HepG2 (cell line): ENCODE measurements around the gene ZNF844. TPM values are rescaled to one million over a fixed set of nuclear protein-coding genes. Genes with fewer than 3 reads are reported as not detected.

ENCODE experiments used
- ATAC-seq: fragments of 200-7000 bp; cut with Tn5 transposase; 3 replicates; pipeline ENCODE4 v1.9.1; 2020; ENCODE audit warnings: mild to moderate bottlenecking, moderate library complexity
- BruUV-seq: library from RNA; stranded (reverse); fragments of 400-500 nt; replicated peaks from 2 replicates; lab custom pipeline; 2021; lab: Mats Ljungman, UMichigan
- CTCF ChIA-PET: fragments of 300-600 bp; formaldehyde crosslinking; extraction: SDS; loops from one replicate; lab custom pipeline; 2021; ENCODE audit warnings: low total read pairs, inconsistent platforms, low intra/inter-chr PET ratio; lab: Yijun Ruan, JAX
- POLR2A ChIA-PET: fragments of 350-600 bp; sonication (Branson Sonifier 250); formaldehyde crosslinking; loops from one replicate; lab custom pipeline; 2020; ENCODE audit warnings: antibody characterized with exemption, inconsistent platforms; lab: Yijun Ruan, JAX
- DNase-seq: peaks from one replicate; pipeline ENCODE4 v3.0.0-alpha.2; 2015; ENCODE audit warnings: low spot score
- FAIRE-seq: peaks from 3 replicates; lab custom pipeline; 2011; peaks lifted over from hg19 to GRCh38; lab: Jason Lieb, UNC
- H2AFZ ChIP-seq: one replicate; pipeline ENCODE4 v1.6.1; 2011; ENCODE audit warnings: low read length, inconsistent platforms
- H3K27ac ChIP-seq: fragments of 300-600 bp; 3 replicates; pipeline ENCODE4 v1.8.0; 2011; ENCODE audit warnings: mixed run types, mild to moderate bottlenecking, mixed read lengths, low read length, inconsistent platforms; ENCODE audit not compliant: insufficient read depth; ENCODE audit errors: extremely low read length
- H3K27me3 ChIP-seq, 2 experiments: fragments of 200-600 bp in 1 of 2; 2 replicates in 1 of 2; 3 replicates in 1 of 2; pipeline versions ENCODE4 v1.6.0 to v1.8.0; 2011; ENCODE audit warnings: low read length in 2 of 2, mild to moderate bottlenecking in 2 of 2, moderate library complexity in 2 of 2, inconsistent platforms in 1 of 2; ENCODE audit not compliant: insufficient read depth in 2 of 2, control insufficient read depth in 1 of 2
- H3K36me3 ChIP-seq, 2 experiments: fragments of 200-600 bp in 1 of 2; replicated peaks in 1 of 2; 2 replicates in 1 of 2; 3 replicates in 1 of 2; pipeline versions ENCODE4 v1.5.1 to v1.8.0; 2011; ENCODE audit warnings: low read length in 2 of 2, inconsistent platforms in 1 of 2; ENCODE audit not compliant: insufficient read depth in 2 of 2, control insufficient read depth in 1 of 2
- H3K4me1 ChIP-seq: 2 replicates; pipeline ENCODE4 v1.5.1; 2012; ENCODE audit warnings: low read length, inconsistent platforms; ENCODE audit not compliant: insufficient read depth
- H3K4me2 ChIP-seq: 2 replicates; pipeline ENCODE4 v1.6.0; 2011; ENCODE audit warnings: low read depth, low read length, inconsistent platforms
- H3K4me3 ChIP-seq, 3 experiments: fragments of 200-600 bp in 1 of 3; sonication (generic), shearing (Covaris generic) in 1 of 3; replicated peaks in 1 of 3; 2 replicates each; pipeline ENCODE4 v1.5.1; 2011 to 2016; ENCODE audit warnings: low read length in 3 of 3, inconsistent platforms in 2 of 3, low read depth in 2 of 3, mild to moderate bottlenecking in 2 of 3, control low read depth in 1 of 3, mixed read lengths in 1 of 3; ENCODE audit not compliant: insufficient read depth in 1 of 3
- H3K79me2 ChIP-seq: one replicate; pipeline ENCODE4 v1.6.1; 2011; ENCODE audit warnings: low read length, inconsistent platforms; ENCODE audit not compliant: insufficient read depth
- H3K9ac ChIP-seq: 2 replicates; pipeline ENCODE4 v1.6.0; 2011; ENCODE audit warnings: mild to moderate bottlenecking, low read depth, low read length, inconsistent platforms; ENCODE audit not compliant: insufficient read depth
- H3K9me3 ChIP-seq: 2 replicates; pipeline ENCODE4 v1.5.1; 2012; ENCODE audit warnings: mild to moderate bottlenecking, low read length
- H4K20me1 ChIP-seq: 2 replicates; pipeline ENCODE4 v1.6.0; 2011; ENCODE audit warnings: inconsistent platforms, mild to moderate bottlenecking, low read length, moderate library complexity; ENCODE audit not compliant: insufficient read depth
- ARID3A ChIP-seq: IDR thresholded peaks from 2 replicates; pipeline ENCODE4 v1.6.1; 2012; ENCODE audit warnings: low read depth, low read length, improper control_type of control experiment
- HDAC6 ChIP-seq: fragments of 200-600 bp; sonication (generic); IDR thresholded peaks from 2 replicates; pipeline ENCODE4 v1.7.0; 2017; ENCODE audit warnings: mild to moderate bottlenecking, antibody characterized with exemption, low read length, low read depth
- NAIF1 ChIP-seq: sonication (generic); formaldehyde crosslinking; IDR thresholded peaks from 2 replicates; pipeline ENCODE4 v1.5.0; 2020; ENCODE audit warnings: mild to moderate bottlenecking, missing genetic modification reagents, borderline replicate concordance
- NR2C2 ChIP-seq: sonication (generic); formaldehyde crosslinking; IDR thresholded peaks from 2 replicates; pipeline ENCODE4 v1.4.0; 2020; ENCODE audit warnings: missing genetic modification reagents, mild to moderate bottlenecking, moderate library complexity, borderline replicate concordance
- YEATS2 ChIP-seq: sonication (generic); formaldehyde crosslinking; IDR thresholded peaks from 2 replicates; pipeline ENCODE4 v1.4.0; 2020; ENCODE audit warnings: missing genetic modification reagents, borderline replicate concordance
- ZSCAN5A ChIP-seq: sonication (generic); formaldehyde crosslinking; IDR thresholded peaks from 2 replicates; pipeline ENCODE4 v1.8.0; 2022; ENCODE audit warnings: mild to moderate bottlenecking, missing genetic modification reagents, borderline replicate concordance
- WGBS: methylation state at CpG from one replicate; pipeline ENCODE4 v1.1.6; 2017; ENCODE audit warnings: low lambda C conversion rate; 5-methylcytosine and 5-hydroxymethylcytosine counted together
- in situ Hi-C: cut with HindIII; loops from 2 replicates; pipeline ENCODE4 v1.10.0; 2017; ENCODE audit warnings: low pct_unique_long_range_greater_than_20kb; ENCODE audit not compliant: extremely low pct_ligation_motif_present
- intact Hi-C: fragments of 100-400 bp; cut with micrococcal nuclease; formaldehyde crosslinking; loops from one replicate; pipeline ENCODE4 v1.10.0; 2022; ENCODE audit not compliant: unreplicated experiment
- polyA plus RNA-seq, 8 experiments: library from polyadenylated mRNA; depleted of rRNA in 3 of 8; stranded (reverse) in 7 of 8; unstranded in 1 of 8; fragments of >200 nt; fragmentation: Illumina TruSeq in 4 of 8; extraction: Trizol in 4 of 8; gene quantifications; 2 replicates each; pipeline versions ENCODE4 v1.2.1 to v1.2.3, GENCODE V29; 2011 to 2016; ENCODE audit warnings: low read depth in 4 of 8, missing spikeins in 1 of 8, mixed read lengths in 1 of 8; ENCODE audit not compliant: insufficient read depth in 1 of 8
- total RNA-seq, 5 experiments: library from RNA; depleted of rRNA; stranded (reverse); fragments of >200 nt; fragmentation: Illumina TruSeq; extraction: Trizol; gene quantifications; 2 replicates each; pipeline ENCODE4 v1.2.3, GENCODE V29; 2016; ENCODE audit warnings: low read depth in 1 of 5

Gene ZNF844
- total and polyA plus RNA-seq, 2 of the 13 experiments (the other 11 are each of a cell fraction or from before 2014, with no cell fraction given): 1.0 to 3.2 TPM

GRCh38 chr19:12093777-12094176 lies 29.2 kb downstream of the ZNF844 start:
- no peak for ATAC-seq
- no TSS peak for BruUV-seq
- H3K79me2 ChIP-seq: peaks cover 2% of the 10 kb centered on the region
- TF ChIP-seq HDAC6 (no peak), YEATS2 (no peak), ARID3A (no peak), NAIF1 (CRISPR knock-in tag) (no peak), NR2C2 (CRISPR knock-in tag) (no peak), ZSCAN5A (no peak)
- TF ChIP-seq, all 625 proteins: peak for 0
- no peak overlapping the region for H3K4me3 ChIP-seq
- no peak overlapping the region for H2AFZ ChIP-seq
- CTCF ChIA-PET: no interaction called here
- peaks cover 17% of the 10 kb centered on the region for H3K4me1 ChIP-seq
- H3K9ac ChIP-seq: no peak overlapping the region
- no peak for DNase-seq
- FAIRE-seq: no peak
- in situ Hi-C loops (loop anchor here (5.0 kb wide), 1 partner anchor 49 kb away; the partner anchor contains the start of gene ZNF20), intact Hi-C loops (no loop called here)
- WGBS: 60% methylated on average over 3 of the region's 3 CpGs
- H3K9me3 ChIP-seq: no peaks in the 10 kb centered on the region
- no peak overlapping the region for H3K27ac ChIP-seq
- H3K27me3 ChIP-seq: no peaks in the 10 kb centered on the region
- no peaks in the 10 kb centered on the region; a peak in 1 of 5 replicates for H3K36me3 ChIP-seq
- POLR2A ChIA-PET: no interaction called here
- no peak overlapping the region for H3K4me2 ChIP-seq
- no peaks in the 10 kb centered on the region for H4K20me1 ChIP-seq
